Liver (tissue), 9 donors: ENCODE measurements around the gene SIRPA. TPM values are rescaled to one million over a fixed set of nuclear protein-coding genes. Genes with fewer than 3 reads are reported as not detected.

Source experiments
- DNase-seq: peaks from one replicate; pipeline ENCODE4 v3.0.0-alpha.2; 2017; ENCODE audit warnings: low spot score
- H3K27ac ChIP-seq, 2 donors: one replicate each; pipeline ENCODE4 v1.7.0; 2013; ENCODE audit warnings: inconsistent platforms in 2 of 2, low read length in 2 of 2, control low read depth in 1 of 2, low read depth in 1 of 2, mild to moderate bottlenecking in 1 of 2
- H3K27me3 ChIP-seq, 4 donors: one replicate each; pipeline versions ENCODE4 v1.6.1 to v1.7.0; 2013; ENCODE audit warnings: low read length in 3 of 4, inconsistent platforms in 1 of 4, mild to moderate bottlenecking in 1 of 4, moderate library complexity in 1 of 4; ENCODE audit not compliant: control insufficient read depth in 4 of 4, insufficient read depth in 4 of 4
- H3K36me3 ChIP-seq, 4 donors: one replicate each; pipeline versions ENCODE4 v1.6.1 to v1.7.0; 2013; ENCODE audit warnings: low read length in 3 of 4, mild to moderate bottlenecking in 3 of 4, low read depth in 1 of 4, moderate library complexity in 1 of 4; ENCODE audit not compliant: control insufficient read depth in 4 of 4, insufficient read depth in 3 of 4
- H3K4me1 ChIP-seq, 4 donors: one replicate each; pipeline versions ENCODE4 v1.6.1 to v1.7.0; 2013; ENCODE audit warnings: low read length in 3 of 4, mild to moderate bottlenecking in 3 of 4, moderate library complexity in 1 of 4; ENCODE audit not compliant: control insufficient read depth in 4 of 4, insufficient read depth in 4 of 4
- H3K4me3 ChIP-seq, 3 donors: one replicate each; pipeline versions ENCODE4 v1.6.1 to v1.7.0; 2013; ENCODE audit warnings: low read length in 3 of 3, control low read depth in 1 of 3, low read depth in 1 of 3, mild to moderate bottlenecking in 1 of 3
- H3K9ac ChIP-seq, 2 donors: one replicate each; pipeline ENCODE4 v1.7.0; 2013; ENCODE audit warnings: low read length in 2 of 2, mild to moderate bottlenecking in 2 of 2, moderate library complexity in 2 of 2, control low read depth in 1 of 2, low read depth in 1 of 2
- H3K9me3 ChIP-seq, 4 donors: one replicate each; pipeline versions ENCODE4 v1.6.1 to v1.7.0; 2013; ENCODE audit warnings: low read length in 3 of 4; ENCODE audit not compliant: control insufficient read depth in 4 of 4
- ATF3 ChIP-seq: IDR thresholded peaks from 2 replicates; pipeline ENCODE4 v1.6.1; 2016; ENCODE audit warnings: antibody characterized with exemption
- CTCF ChIP-seq: fragments of 150-350 bp; IDR thresholded peaks from 2 replicates; pipeline ENCODE4 v1.5.1; 2017; ENCODE audit warnings: improper control_type of control experiment, low read depth, low read length; ENCODE audit not compliant: missing input control
- EGR1 ChIP-seq, 2 donors: IDR thresholded peaks; 2 replicates each; pipeline ENCODE4 v1.6.1; 2016 to 2018; ENCODE audit warnings: antibody characterized with exemption in 2 of 2, low read depth in 2 of 2
- FOXA1 ChIP-seq: IDR thresholded peaks from 2 replicates; pipeline ENCODE4 v1.6.1; 2016; ENCODE audit warnings: antibody characterized with exemption
- FOXA2 ChIP-seq: IDR thresholded peaks from 2 replicates; pipeline ENCODE4 v1.6.1; 2016; ENCODE audit warnings: antibody characterized with exemption
- GABPA ChIP-seq, 2 donors: IDR thresholded peaks in 1 of 2; conservative IDR thresholded peaks in 1 of 2; 2 replicates each; pipeline ENCODE4 v1.6.1; 2016; ENCODE audit warnings: antibody characterized with exemption in 2 of 2, mild to moderate bottlenecking in 1 of 2, moderate library complexity in 1 of 2
- HNF4A ChIP-seq, 2 donors: conservative IDR thresholded peaks; 2 replicates each; pipeline ENCODE4 v1.6.1; 2016; ENCODE audit warnings: antibody characterized with exemption in 2 of 2, mild to moderate bottlenecking in 2 of 2
- HNF4G ChIP-seq: IDR thresholded peaks from 2 replicates; pipeline ENCODE4 v1.6.1; 2016; ENCODE audit warnings: antibody characterized with exemption
- JUND ChIP-seq, 2 donors: IDR thresholded peaks; 2 replicates each; pipeline ENCODE4 v1.6.1; 2016; ENCODE audit warnings: antibody characterized with exemption in 2 of 2
- MAX ChIP-seq: IDR thresholded peaks from 2 replicates; pipeline ENCODE4 v1.6.1; 2016; ENCODE audit warnings: antibody characterized with exemption
- NR2F2 ChIP-seq: IDR thresholded peaks from 2 replicates; pipeline ENCODE4 v1.6.1; 2016; ENCODE audit warnings: antibody characterized with exemption
- RAD21 ChIP-seq, 2 donors: IDR thresholded peaks; 2 replicates each; pipeline ENCODE4 v1.6.1; 2016; ENCODE audit warnings: antibody characterized with exemption in 2 of 2, mild to moderate bottlenecking in 2 of 2
- REST ChIP-seq: IDR thresholded peaks from 2 replicates; pipeline ENCODE4 v1.6.1; 2016; ENCODE audit warnings: antibody characterized with exemption, mild to moderate bottlenecking
- RXRA ChIP-seq, 2 donors: IDR thresholded peaks; 2 replicates each; pipeline ENCODE4 v1.6.1; 2017 to 2018; ENCODE audit warnings: antibody characterized with exemption in 2 of 2, mild to moderate bottlenecking in 1 of 2
- SP1 ChIP-seq: IDR thresholded peaks from 2 replicates; pipeline ENCODE4 v1.6.1; 2018; ENCODE audit warnings: antibody characterized with exemption, mild to moderate bottlenecking
- TAF1 ChIP-seq: conservative IDR thresholded peaks from 2 replicates; pipeline ENCODE4 v1.6.1; 2016; ENCODE audit warnings: antibody characterized with exemption, mild to moderate bottlenecking
- YY1 ChIP-seq: IDR thresholded peaks from 2 replicates; pipeline ENCODE4 v1.6.1; 2016; ENCODE audit warnings: antibody characterized with exemption, mild to moderate bottlenecking
- WGBS: extraction: QIAGEN DNeasy Blood & Tissue Kit; methylation state at CpG from one replicate; pipeline ENCODE4 v1.1.7; 2013; 5-methylcytosine and 5-hydroxymethylcytosine counted together
- polyA plus RNA-seq, 2 donors: library from polyadenylated mRNA; stranded (reverse) in 1 of 2; unstranded in 1 of 2; fragments of 200-250 nt in 1 of 2; fragments of >200 nt in 1 of 2; fragmentation: Nextera tagmentation in 1 of 2; extraction: Ambion mirVana in 1 of 2; gene quantifications; one replicate each; pipeline versions ENCODE4 v1.2.1 to v1.2.3, GENCODE V29; 2013 to 2015
- total RNA-seq, 2 donors: library from RNA; depleted of rRNA; stranded (reverse); fragments of >200 nt; gene quantifications; one replicate each; pipeline ENCODE4 v1.2.3, GENCODE V29; 2014
- TF ChIP-seq, protein P1 (sequence below): IDR thresholded peaks from 2 replicates; pipeline ENCODE4 v1.6.1; 2016; ENCODE audit warnings: antibody characterized with exemption
- donor health status: healthy.
- donor health status: healthy.
- donor health status: healthy.
- donor health status: healthy.
- donor health status: healthy.

The SIRPA gene
- total and polyA plus RNA-seq, 4 donors = 5.4 to 47.5 (median 23.2) TPM

DNA sequence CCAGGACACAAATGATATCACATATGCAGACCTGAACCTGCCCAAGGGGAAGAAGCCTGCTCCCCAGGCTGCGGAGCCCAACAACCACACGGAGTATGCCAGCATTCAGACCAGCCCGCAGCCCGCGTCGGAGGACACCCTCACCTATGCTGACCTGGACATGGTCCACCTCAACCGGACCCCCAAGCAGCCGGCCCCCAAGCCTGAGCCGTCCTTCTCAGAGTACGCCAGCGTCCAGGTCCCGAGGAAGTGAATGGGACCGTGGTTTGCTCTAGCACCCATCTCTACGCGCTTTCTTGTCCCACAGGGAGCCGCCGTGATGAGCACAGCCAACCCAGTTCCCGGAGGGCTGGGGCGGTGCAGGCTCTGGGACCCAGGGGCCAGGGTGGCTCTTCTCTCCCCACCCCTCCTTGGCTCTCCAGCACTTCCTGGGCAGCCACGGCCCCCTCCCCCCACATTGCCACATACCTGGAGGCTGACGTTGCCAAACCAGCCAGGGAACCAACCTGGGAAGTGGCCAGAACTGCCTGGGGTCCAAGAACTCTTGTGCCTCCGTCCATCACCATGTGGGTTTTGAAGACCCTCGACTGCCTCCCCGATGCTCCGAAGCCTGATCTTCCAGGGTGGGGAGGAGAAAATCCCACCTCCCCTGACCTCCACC is 42.2 kb downstream of the SIRPA start:
- H3K9me3 ChIP-seq = no peaks in the 10 kb centered on the region
- peak overlapping the region in 1 of 2 donors; percentile 98 for H3K27ac ChIP-seq
- TF ChIP-seq RXRA (IDR thresholded peaks at IDR 0.05) (peak in 1 of 2 donors; percentile 23), FOXA1 (no peak), MAX (no peak), NR2F2 (no peak), HNF4A (conservative IDR thresholded peaks at IDR 0.05) (peak in 1 of 2 donors; percentile 5), JUND (IDR thresholded peaks at IDR 0.05) (no peak)
- H3K4me1 ChIP-seq = peaks cover 29 to 78% (median 64%) of the 10 kb centered on the region in 4 donors
- no peak for DNase-seq
- H3K27me3 ChIP-seq = no peaks in the 10 kb centered on the region
- 83% methylated on average over 25 of the region's 25 CpGs for WGBS
- H3K4me3 ChIP-seq = no peak overlapping the region
- H3K9ac ChIP-seq = no peak overlapping the region
- peaks cover 0 to 4% (median 1%) of the 10 kb centered on the region in 4 donors for H3K36me3 ChIP-seq

- TF ChIP-seq ATF3 (no peak), JUND (IDR thresholded peaks at IDR 0.05) (no peak), HNF4G (no peak), RXRA (IDR thresholded peaks at IDR 0.05) (peak; percentile 86 to 90), YY1 (no peak), TAF1 (no peak), CTCF (no peak), HNF4A (conservative IDR thresholded peaks at IDR 0.05) (no peak), EGR1 (IDR thresholded peaks at IDR 0.05; ENCODE audit: low read depth in 2 of 2) (no peak), FOXA1 (no peak), REST (no peak), SP1 (no peak), MAX (no peak), NR2F2 (peak; percentile 87), FOXA2 (peak; percentile 19), GABPA (IDR thresholded peaks at IDR 0.05 in 1 of 2, conservative IDR thresholded peaks at IDR 0.05 in 1 of 2) (no peak), RAD21 (IDR thresholded peaks at IDR 0.05) (no peak)
- TF ChIP-seq, protein P1, sequence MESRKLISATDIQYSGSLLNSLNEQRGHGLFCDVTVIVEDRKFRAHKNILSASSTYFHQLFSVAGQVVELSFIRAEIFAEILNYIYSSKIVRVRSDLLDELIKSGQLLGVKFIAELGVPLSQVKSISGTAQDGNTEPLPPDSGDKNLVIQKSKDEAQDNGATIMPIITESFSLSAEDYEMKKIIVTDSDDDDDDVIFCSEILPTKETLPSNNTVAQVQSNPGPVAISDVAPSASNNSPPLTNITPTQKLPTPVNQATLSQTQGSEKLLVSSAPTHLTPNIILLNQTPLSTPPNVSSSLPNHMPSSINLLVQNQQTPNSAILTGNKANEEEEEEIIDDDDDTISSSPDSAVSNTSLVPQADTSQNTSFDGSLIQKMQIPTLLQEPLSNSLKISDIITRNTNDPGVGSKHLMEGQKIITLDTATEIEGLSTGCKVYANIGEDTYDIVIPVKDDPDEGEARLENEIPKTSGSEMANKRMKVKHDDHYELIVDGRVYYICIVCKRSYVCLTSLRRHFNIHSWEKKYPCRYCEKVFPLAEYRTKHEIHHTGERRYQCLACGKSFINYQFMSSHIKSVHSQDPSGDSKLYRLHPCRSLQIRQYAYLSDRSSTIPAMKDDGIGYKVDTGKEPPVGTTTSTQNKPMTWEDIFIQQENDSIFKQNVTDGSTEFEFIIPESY = peak; percentile 56
- no peak overlapping the region for H3K4me3 ChIP-seq
- no peaks in the 10 kb centered on the region for H3K27me3 ChIP-seq
- H3K27ac ChIP-seq = peak overlapping the region; percentile 43 to 82
- no peak overlapping the region for H3K9ac ChIP-seq
- peaks cover 30 to 80% (median 66%) of the 10 kb centered on the region in 4 donors for H3K4me1 ChIP-seq
- H3K9me3 ChIP-seq = no peaks in the 10 kb centered on the region
- H3K36me3 ChIP-seq = peaks cover 0 to 4% (median 1%) of the 10 kb centered on the region in 4 donors
- 64% methylated on average over 14 of the region's 14 CpGs for WGBS
- DNase-seq = no peak
Observed at GRCh38 chr20:1938464-1939269, 43.5 kb downstream of the SIRPA start.
